ENCODE measurements around the gene FAAP24.
"Not testable (repeated sequence)": the region's sequence is repeated elsewhere in the genome, so short reads cannot be mapped to it uniquely, and the experiment has no call there.

Gene FAAP24

GRCh38 chr19:32988724-32989123, 16.7 kb downstream of the FAAP24 start:
- Histone ChIP-seq H3K9me3 (no peaks in the 10 kb centered on the region), H3K36me3 (no peaks in the 10 kb centered on the region), H3K4me1 (ENCODE audit: control insufficient read depth in 1 of 2, insufficient read depth in 1 of 2, low read depth in 1 of 2, low read length in 1 of 2) (no peaks in the 10 kb centered on the region), H3K4me3 (ENCODE audit: low read depth in 1 of 2, low read length in 1 of 2) (no peak overlapping the region), H3K27ac (no peak overlapping the region), H3K27me3 (peaks cover 8% of the 10 kb centered on the region)
- TF ChIP-seq CTCF (IDR thresholded peaks at IDR 0.05), result no peak

GRCh38 chr19:32995966-32996365, 23.9 kb downstream of the FAAP24 start:
- not testable (repeated sequence) for H3K4me3 ChIP-seq (ENCODE audit: low read depth in 1 of 2, low read length in 1 of 2); H3K27ac ChIP-seq; H3K36me3 ChIP-seq; H3K9me3 ChIP-seq; H3K4me1 ChIP-seq (ENCODE audit: control insufficient read depth in 1 of 2, insufficient read depth in 1 of 2, low read depth in 1 of 2, low read length in 1 of 2)
- H3K27me3 ChIP-seq, result peaks cover 13% of the 10 kb centered on the region

GRCh38 chr19:32997061-32997464, 25.0 kb downstream of the FAAP24 start:
- not testable (repeated sequence) for H3K9me3 ChIP-seq; H3K36me3 ChIP-seq; H3K27me3 ChIP-seq; H3K4me3 ChIP-seq (ENCODE audit: low read depth in 1 of 2, low read length in 1 of 2); H3K4me1 ChIP-seq (ENCODE audit: control insufficient read depth in 1 of 2, insufficient read depth in 1 of 2, low read depth in 1 of 2, low read length in 1 of 2); H3K27ac ChIP-seq

GRCh38 chr19:32997716-32998355, 25.8 kb downstream of the FAAP24 start:
- H3K4me1 ChIP-seq (ENCODE audit: control insufficient read depth in 1 of 2, insufficient read depth in 1 of 2, low read depth in 1 of 2, low read length in 1 of 2), result no peaks in the 10 kb centered on the region
- no peak for TF ChIP-seq CTCF (IDR thresholded peaks at IDR 0.05)
- no peak overlapping the region for H3K4me3 ChIP-seq (ENCODE audit: low read depth in 1 of 2, low read length in 1 of 2)
- peaks cover 4% of the 10 kb centered on the region for H3K27me3 ChIP-seq
- H3K9me3 ChIP-seq, result no peaks in the 10 kb centered on the region
- no peak overlapping the region for H3K27ac ChIP-seq
- H3K36me3 ChIP-seq, result no peaks in the 10 kb centered on the region

GRCh38 chr19:32998722-32999121, 26.7 kb downstream of the FAAP24 start:
- Histone ChIP-seq H3K36me3 (no peaks in the 10 kb centered on the region), H3K9me3 (no peaks in the 10 kb centered on the region)

GRCh38 chr19:33000510-33000909, 28.5 kb downstream of the FAAP24 start:
- H3K27me3 ChIP-seq, result peaks cover 8% of the 10 kb centered on the region

More at GRCh38 chr19:32998722-32999121, 26.7 kb downstream of the FAAP24 start:
- Histone ChIP-seq H3K27ac (no peak overlapping the region), H3K4me1 (ENCODE audit: control insufficient read depth in 1 of 2, insufficient read depth in 1 of 2, low read depth in 1 of 2, low read length in 1 of 2) (no peaks in the 10 kb centered on the region), H3K27me3 (peaks cover 4% of the 10 kb centered on the region), H3K4me3 (ENCODE audit: low read depth in 1 of 2, low read length in 1 of 2) (no peak overlapping the region)
- TF ChIP-seq CTCF (IDR thresholded peaks at IDR 0.05), result no peak

More at GRCh38 chr19:33000510-33000909, 28.5 kb downstream of the FAAP24 start:
- Histone ChIP-seq H3K4me3 (ENCODE audit: low read depth in 1 of 2, low read length in 1 of 2) (no peak overlapping the region), H3K27ac (no peak overlapping the region), H3K36me3 (no peaks in the 10 kb centered on the region), H3K9me3 (no peaks in the 10 kb centered on the region), H3K4me1 (ENCODE audit: control insufficient read depth in 1 of 2, insufficient read depth in 1 of 2, low read depth in 1 of 2, low read length in 1 of 2) (no peaks in the 10 kb centered on the region)
- TF ChIP-seq CTCF (IDR thresholded peaks at IDR 0.05), result no peak
